HEK293 (cell line): ENCODE data around the gene POLR1G.
A peak's percentile ranks its signal among the peaks of the same experiment; 100 is the strongest.
"Not testable (repeated sequence)": the region's sequence is repeated elsewhere in the genome, so short reads cannot be mapped to it uniquely, and the experiment has no call there.

Experiments used
- CTCF ChIA-PET: fragments of 350-600 bp; formaldehyde crosslinking; extraction: SDS; loops from one replicate; lab custom pipeline; 2021; ENCODE audit warnings: antibody characterized with exemption; lab: Yijun Ruan, JAX
- POLR2A ChIA-PET: fragments of 300-600 bp; formaldehyde crosslinking; extraction: SDS; loops from one replicate; lab custom pipeline; 2020; ENCODE audit warnings: antibody characterized with exemption, inconsistent platforms; lab: Yijun Ruan, JAX
- H3K27ac ChIP-seq: fragments of 200-500 bp; sonication (Bioruptor generic); 2 replicates; pipeline ENCODE4 v1.5.1; 2014; ENCODE audit warnings: low read depth, low read length, control low read depth, inconsistent platforms; ENCODE audit errors: extremely low read depth
- H3K36me3 ChIP-seq, 2 experiments: fragments of 200-500 bp in 1 of 2; sonication (Bioruptor generic) in 1 of 2; 1 replicate in 1 of 2; 2 replicates in 1 of 2; pipeline ENCODE4 v1.5.1; 2014 to 2017; ENCODE audit warnings: inconsistent platforms in 2 of 2, low read length in 2 of 2; ENCODE audit not compliant: control insufficient read depth in 2 of 2, insufficient read depth in 1 of 2
- H3K4me1 ChIP-seq: fragments of 200-500 bp; sonication (Bioruptor generic); 2 replicates; pipeline ENCODE4 v1.5.1; 2014; ENCODE audit warnings: mild to moderate bottlenecking, low read length, inconsistent platforms; ENCODE audit not compliant: control insufficient read depth, insufficient read depth
- H3K4me3 ChIP-seq: 2 replicates; pipeline ENCODE4 v1.5.1; 2011; ENCODE audit warnings: low read depth, mild to moderate bottlenecking, control low read depth, low read length, moderate library complexity
- H3K9me3 ChIP-seq: fragments of 200-500 bp; sonication (Bioruptor generic); 2 replicates; pipeline ENCODE4 v1.5.1; 2014; ENCODE audit warnings: low read depth, low read length, inconsistent platforms; ENCODE audit not compliant: control insufficient read depth, insufficient read depth
- KLF7 ChIP-seq: fragments of 450-650 bp; formaldehyde crosslinking; IDR thresholded peaks from 2 replicates; pipeline ENCODE4 v1.5.1; 2016; ENCODE audit warnings: missing biosample characterization, missing genetic modification characterization, borderline replicate concordance
- ZFP37 ChIP-seq: fragments of 450-650 bp; formaldehyde crosslinking; IDR thresholded peaks from 2 replicates; pipeline ENCODE4 v1.5.1; 2016; ENCODE audit warnings: missing biosample characterization, missing genetic modification characterization
- ZNF121 ChIP-seq: fragments of 450-650 bp; formaldehyde crosslinking; IDR thresholded peaks from 2 replicates; pipeline ENCODE4 v1.5.1; 2016; ENCODE audit warnings: missing biosample characterization, missing genetic modification characterization
- ZNF140 ChIP-seq: fragments of 450-650 bp; formaldehyde crosslinking; IDR thresholded peaks from 2 replicates; pipeline ENCODE4 v1.5.1; 2016; ENCODE audit warnings: missing biosample characterization, missing genetic modification characterization
- ZNF335 ChIP-seq: fragments of 450-650 bp; formaldehyde crosslinking; conservative IDR thresholded peaks from 2 replicates; pipeline ENCODE4 v1.5.1; 2016; ENCODE audit warnings: missing biosample characterization, missing genetic modification characterization
- ZNF433 ChIP-seq: fragments of 450-650 bp; formaldehyde crosslinking; IDR thresholded peaks from 2 replicates; pipeline ENCODE4 v1.5.1; 2016; ENCODE audit warnings: missing biosample characterization, missing genetic modification characterization, low read depth
- TF ChIP-seq, protein P1 (sequence below): fragments of 450-650 bp; formaldehyde crosslinking; IDR thresholded peaks from 2 replicates; pipeline ENCODE4 v1.5.1; 2017; ENCODE audit warnings: missing biosample characterization, missing genetic modification characterization
- TF ChIP-seq, protein P2 (sequence below): fragments of 450-650 bp; formaldehyde crosslinking; IDR thresholded peaks from 2 replicates; pipeline ENCODE4 v1.5.1; 2017; ENCODE audit warnings: missing biosample characterization, missing genetic modification characterization
- TF ChIP-seq, protein P3 (sequence below): fragments of 450-650 bp; formaldehyde crosslinking; IDR thresholded peaks from 2 replicates; pipeline ENCODE4 v1.5.1; 2016; ENCODE audit warnings: missing biosample characterization, missing genetic modification characterization

Gene POLR1G

DNA sequence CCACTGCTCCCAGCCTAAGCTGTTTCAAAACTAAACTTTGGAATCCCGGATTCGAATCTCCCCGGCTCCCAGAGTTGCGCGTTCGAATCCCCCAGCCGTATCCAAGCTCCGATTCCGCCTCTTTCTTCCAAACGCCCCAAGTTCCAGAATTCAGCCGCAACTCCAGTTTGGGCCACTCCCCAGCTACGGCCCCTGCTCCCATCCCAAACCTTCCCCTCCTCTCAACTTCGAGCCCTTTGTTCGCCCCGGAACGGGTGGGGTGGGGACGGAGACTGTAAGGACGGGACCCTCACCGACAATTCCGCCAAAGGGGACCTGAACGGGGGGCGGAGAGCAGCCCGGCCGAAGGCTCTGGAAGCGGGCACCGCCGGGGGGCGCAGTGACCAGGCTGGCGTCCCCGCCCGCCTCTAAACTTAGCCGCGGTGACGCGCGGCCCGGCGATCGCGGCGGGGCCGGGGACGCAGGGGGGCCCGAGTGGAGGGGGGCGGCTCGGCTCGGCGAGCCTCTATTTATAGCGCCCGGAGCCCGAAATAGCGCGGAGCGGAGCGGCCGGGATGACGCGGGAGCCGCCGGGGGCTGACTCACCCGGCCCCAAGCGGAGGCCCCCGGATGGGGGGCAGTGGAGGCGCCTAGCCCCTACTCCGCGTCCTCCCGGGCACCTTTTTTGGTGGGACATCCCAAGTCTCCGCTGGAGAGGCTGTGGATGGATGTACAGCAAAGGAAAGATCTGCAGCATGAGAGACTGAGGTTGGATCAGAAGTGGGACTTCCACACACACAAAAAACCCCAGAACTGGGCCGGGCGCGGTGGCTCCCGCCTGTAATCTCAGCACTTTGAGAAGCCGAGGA is 22.2 kb downstream of the POLR1G start (continued):
- TF ChIP-seq, protein P1, sequence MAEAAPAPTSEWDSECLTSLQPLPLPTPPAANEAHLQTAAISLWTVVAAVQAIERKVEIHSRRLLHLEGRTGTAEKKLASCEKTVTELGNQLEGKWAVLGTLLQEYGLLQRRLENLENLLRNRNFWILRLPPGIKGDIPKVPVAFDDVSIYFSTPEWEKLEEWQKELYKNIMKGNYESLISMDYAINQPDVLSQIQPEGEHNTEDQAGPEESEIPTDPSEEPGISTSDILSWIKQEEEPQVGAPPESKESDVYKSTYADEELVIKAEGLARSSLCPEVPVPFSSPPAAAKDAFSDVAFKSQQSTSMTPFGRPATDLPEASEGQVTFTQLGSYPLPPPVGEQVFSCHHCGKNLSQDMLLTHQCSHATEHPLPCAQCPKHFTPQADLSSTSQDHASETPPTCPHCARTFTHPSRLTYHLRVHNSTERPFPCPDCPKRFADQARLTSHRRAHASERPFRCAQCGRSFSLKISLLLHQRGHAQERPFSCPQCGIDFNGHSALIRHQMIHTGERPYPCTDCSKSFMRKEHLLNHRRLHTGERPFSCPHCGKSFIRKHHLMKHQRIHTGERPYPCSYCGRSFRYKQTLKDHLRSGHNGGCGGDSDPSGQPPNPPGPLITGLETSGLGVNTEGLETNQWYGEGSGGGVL (tag by site-specific recombination) = peak; percentile 32; the same call in 1 of the 2 replicates
- TF ChIP-seq ZFP37 (tag by site-specific recombination) (peak; percentile 76; the same call in 1 of the 2 replicates), KLF7 (tag by site-specific recombination) (0 out of 2 replicates have a peak, but pooled peaks have one; percentile 15), ZNF140 (tag by site-specific recombination) (no peak), ZNF433 (tag by site-specific recombination) (no peak)
- TF ChIP-seq, protein P2, sequence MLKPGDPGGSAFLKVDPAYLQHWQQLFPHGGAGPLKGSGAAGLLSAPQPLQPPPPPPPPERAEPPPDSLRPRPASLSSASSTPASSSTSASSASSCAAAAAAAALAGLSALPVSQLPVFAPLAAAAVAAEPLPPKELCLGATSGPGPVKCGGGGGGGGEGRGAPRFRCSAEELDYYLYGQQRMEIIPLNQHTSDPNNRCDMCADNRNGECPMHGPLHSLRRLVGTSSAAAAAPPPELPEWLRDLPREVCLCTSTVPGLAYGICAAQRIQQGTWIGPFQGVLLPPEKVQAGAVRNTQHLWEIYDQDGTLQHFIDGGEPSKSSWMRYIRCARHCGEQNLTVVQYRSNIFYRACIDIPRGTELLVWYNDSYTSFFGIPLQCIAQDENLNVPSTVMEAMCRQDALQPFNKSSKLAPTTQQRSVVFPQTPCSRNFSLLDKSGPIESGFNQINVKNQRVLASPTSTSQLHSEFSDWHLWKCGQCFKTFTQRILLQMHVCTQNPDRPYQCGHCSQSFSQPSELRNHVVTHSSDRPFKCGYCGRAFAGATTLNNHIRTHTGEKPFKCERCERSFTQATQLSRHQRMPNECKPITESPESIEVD (tag by site-specific recombination) = no peak
- TF ChIP-seq, protein P3, sequence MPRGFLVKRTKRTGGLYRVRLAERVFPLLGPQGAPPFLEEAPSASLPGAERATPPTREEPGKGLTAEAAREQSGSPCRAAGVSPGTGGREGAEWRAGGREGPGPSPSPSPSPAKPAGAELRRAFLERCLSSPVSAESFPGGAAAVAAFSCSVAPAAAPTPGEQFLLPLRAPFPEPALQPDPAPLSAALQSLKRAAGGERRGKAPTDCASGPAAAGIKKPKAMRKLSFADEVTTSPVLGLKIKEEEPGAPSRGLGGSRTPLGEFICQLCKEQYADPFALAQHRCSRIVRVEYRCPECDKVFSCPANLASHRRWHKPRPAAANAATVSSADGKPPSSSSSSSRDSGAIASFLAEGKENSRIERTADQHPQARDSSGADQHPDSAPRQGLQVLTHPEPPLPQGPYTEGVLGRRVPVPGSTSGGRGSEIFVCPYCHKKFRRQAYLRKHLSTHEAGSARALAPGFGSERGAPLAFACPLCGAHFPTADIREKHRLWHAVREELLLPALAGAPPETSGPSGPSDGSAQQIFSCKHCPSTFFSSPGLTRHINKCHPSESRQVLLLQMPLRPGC (tag by site-specific recombination) = no peak

DNA sequence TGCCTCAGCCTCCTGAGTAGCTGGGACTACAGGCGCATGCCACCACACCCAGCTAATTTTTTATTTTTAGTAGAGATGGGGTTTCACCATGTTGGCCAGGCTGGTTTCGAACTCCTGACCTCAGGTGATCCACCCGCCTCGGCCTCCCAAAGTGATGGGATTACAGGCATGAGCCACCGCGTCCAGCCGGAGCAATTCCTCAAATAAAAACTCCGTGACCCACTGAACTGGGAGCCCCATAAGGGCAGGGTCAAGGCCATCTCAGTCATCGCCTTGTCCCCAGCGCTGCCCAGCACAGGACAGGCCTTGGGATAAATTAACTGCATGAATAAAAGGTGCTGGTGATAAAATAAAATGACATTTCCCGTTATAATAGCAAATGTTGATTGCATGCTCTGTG is 23.5 kb downstream of the POLR1G start:
- H3K9me3 ChIP-seq, H3K27ac ChIP-seq, POLR2A ChIA-PET, H3K4me3 ChIP-seq, H3K4me1 ChIP-seq, H3K36me3 ChIP-seq: not testable (repeated sequence)
- CTCF ChIA-PET = interaction anchor here (1.7 to 3.1 kb wide), 4 partner anchors 10 to 51 kb away, joined by 8 to 48 read pairs (median 22); no protein-coding TSS in a partner anchor

DNA sequence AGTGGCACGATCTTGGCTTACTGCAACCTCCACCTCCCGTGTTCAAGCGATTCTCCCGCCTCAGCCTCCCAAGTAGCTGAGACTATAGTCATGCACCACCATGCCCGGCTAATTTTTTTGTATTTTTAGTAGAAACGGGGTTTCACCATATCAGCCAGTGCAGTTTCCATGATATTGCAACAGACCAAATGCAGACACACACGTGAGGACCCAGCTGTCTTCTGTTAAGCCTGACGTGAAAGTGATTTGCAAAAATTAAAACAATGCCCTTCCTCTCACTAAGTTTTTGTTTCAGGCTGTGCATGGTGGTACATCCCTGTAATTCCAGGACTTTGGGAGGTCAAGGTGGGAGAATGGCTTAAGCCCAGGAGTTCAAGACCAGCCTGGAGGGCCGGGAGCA is 24.6 kb downstream of the POLR1G start:
- TF ChIP-seq ZNF335 = peak; percentile 62; the same call in 1 of the 2 replicates
- CTCF ChIA-PET = interaction anchor here (0.6 to 3.1 kb wide), 9 partner anchors 9 to 250 kb away, joined by 3 to 48 read pairs (median 7); no protein-coding TSS in a partner anchor
- H3K9me3 ChIP-seq, H3K27ac ChIP-seq, H3K4me3 ChIP-seq, H3K36me3 ChIP-seq, H3K4me1 ChIP-seq, POLR2A ChIA-PET: not testable (repeated sequence)

DNA sequence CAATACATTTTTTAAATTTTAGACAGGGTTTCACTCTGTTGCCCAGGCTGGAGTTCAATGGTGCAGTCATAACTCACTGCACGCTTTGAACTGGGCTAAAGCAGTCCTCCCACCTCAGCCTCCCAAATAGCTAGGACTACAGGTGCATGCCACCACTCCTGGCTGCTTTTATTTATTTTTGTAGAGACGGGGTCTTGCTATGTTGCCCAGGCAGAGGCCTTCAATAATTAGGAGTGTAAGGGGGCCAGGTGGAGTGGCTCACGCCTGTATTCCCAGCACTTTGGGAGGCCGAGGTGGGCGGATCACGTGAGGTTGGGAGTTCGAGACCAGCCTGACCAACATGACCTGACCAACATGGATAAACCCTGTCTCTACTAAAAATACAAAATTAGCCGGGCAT is 26.1 kb downstream of the POLR1G start:
- H3K4me3 ChIP-seq, POLR2A ChIA-PET: not testable (repeated sequence)
- peak; percentile 84 for TF ChIP-seq ZNF121 (tag by site-specific recombination)
- TF ChIP-seq, all 188 proteins: peak for 1; not testable (repeated sequence) for 187
- H3K27ac ChIP-seq, H3K9me3 ChIP-seq, H3K4me1 ChIP-seq, H3K36me3 ChIP-seq: not testable (repeated sequence)
- CTCF ChIA-PET = interaction anchor here (2.5 to 3.1 kb wide), 3 partner anchors 7 to 53 kb away, joined by 13 to 48 read pairs (median 33); no protein-coding TSS in a partner anchor
